ENCODE results near the gene OR52E2.

- TF ChIP-seq CTCF (IDR thresholded peaks at IDR 0.05) = no peak
- TF ChIP-seq POLR2A (IDR thresholded peaks at IDR 0.05) = no peak
- no peak for TF ChIP-seq POLR2AphosphoS5 (IDR thresholded peaks at IDR 0.05)
These were observed 46.4 kb downstream of the OR52E2 start for GRCh38 chr11:5013012-5013411.
